Testis (tissue), 3 donors: ENCODE results near the gene SAP30BP. TPM values are rescaled to one million over a fixed set of nuclear protein-coding genes. Genes with fewer than 3 reads are reported as not detected.

Experiments
- DNase-seq: peaks from one replicate; pipeline ENCODE4 v3.0.0-alpha.2; 2019
- H3K27ac ChIP-seq, 2 donors: fragments of 200-600 bp; sonication (generic); one replicate each; pipeline ENCODE4 v1.5.1; 2019
- H3K27me3 ChIP-seq: fragments of 200-600 bp; sonication (generic); one replicate; pipeline ENCODE4 v1.5.1; 2019
- H3K36me3 ChIP-seq: fragments of 200-600 bp; sonication (generic); one replicate; pipeline ENCODE4 v1.5.1; 2017; ENCODE audit warnings: low read depth; ENCODE audit errors: missing control alignments
- H3K4me1 ChIP-seq: fragments of 200-600 bp; sonication (generic); one replicate; pipeline ENCODE4 v1.5.1; 2019
- H3K4me3 ChIP-seq, 2 donors: fragments of 200-600 bp; sonication (generic); one replicate each; pipeline ENCODE4 v1.5.1; 2017 to 2019
- H3K9me3 ChIP-seq: fragments of 200-600 bp; sonication (generic); one replicate; pipeline ENCODE4 v1.5.1; 2017
- POLR2A ChIP-seq: fragments of 450-650 bp; IDR thresholded peaks from one replicate; pipeline ENCODE4 v1.6.1; 2017; ENCODE audit warnings: antibody characterized with exemption, mild to moderate bottlenecking, moderate library complexity
- WGBS, 2 donors: methylation state at CpG; one replicate each; pipeline ENCODE4 v1.1.5; 2018; 5-methylcytosine and 5-hydroxymethylcytosine counted together
- intact Hi-C: fragments of 100-400 bp; cut with DNase I; formaldehyde crosslinking; loops from one replicate; pipeline ENCODE4 v1.15.1; 2023; ENCODE audit warnings: low total_unique reads
- polyA plus RNA-seq: library from polyadenylated mRNA; stranded (reverse); fragments of 350-450 nt; fragmentation: Illumina TruSeq; extraction: RNeasy Lipid Tissue Mini Kit (QIAGEN cat#74804); gene quantifications from one replicate; pipeline ENCODE4 v1.2.3, GENCODE V29; 2014; ENCODE audit warnings: low read depth, low replicate concordance; ENCODE audit not compliant: insufficient read depth
- total RNA-seq, 2 donors: library from RNA; depleted of rRNA; stranded (reverse); fragments of >200 nt; gene quantifications; one replicate each; pipeline ENCODE4 v1.2.3, GENCODE V29; 2016
- TF ChIP-seq, protein P1 (sequence below), 3 experiments: fragments of 450-650 bp in 2 of 3; fragments of 200-600 bp in 1 of 3; sonication (generic) in 1 of 3; IDR thresholded peaks; one replicate each; pipeline ENCODE4 v1.5.1; 2016 to 2019; ENCODE audit warnings: antibody characterized with exemption in 3 of 3, mild to moderate bottlenecking in 2 of 3, moderate library complexity in 1 of 3

SAP30BP gene
- total and polyA plus RNA-seq, 3 donors from 2014 or later = 78.4 to 95.9 (median 86.9) TPM

DNA sequence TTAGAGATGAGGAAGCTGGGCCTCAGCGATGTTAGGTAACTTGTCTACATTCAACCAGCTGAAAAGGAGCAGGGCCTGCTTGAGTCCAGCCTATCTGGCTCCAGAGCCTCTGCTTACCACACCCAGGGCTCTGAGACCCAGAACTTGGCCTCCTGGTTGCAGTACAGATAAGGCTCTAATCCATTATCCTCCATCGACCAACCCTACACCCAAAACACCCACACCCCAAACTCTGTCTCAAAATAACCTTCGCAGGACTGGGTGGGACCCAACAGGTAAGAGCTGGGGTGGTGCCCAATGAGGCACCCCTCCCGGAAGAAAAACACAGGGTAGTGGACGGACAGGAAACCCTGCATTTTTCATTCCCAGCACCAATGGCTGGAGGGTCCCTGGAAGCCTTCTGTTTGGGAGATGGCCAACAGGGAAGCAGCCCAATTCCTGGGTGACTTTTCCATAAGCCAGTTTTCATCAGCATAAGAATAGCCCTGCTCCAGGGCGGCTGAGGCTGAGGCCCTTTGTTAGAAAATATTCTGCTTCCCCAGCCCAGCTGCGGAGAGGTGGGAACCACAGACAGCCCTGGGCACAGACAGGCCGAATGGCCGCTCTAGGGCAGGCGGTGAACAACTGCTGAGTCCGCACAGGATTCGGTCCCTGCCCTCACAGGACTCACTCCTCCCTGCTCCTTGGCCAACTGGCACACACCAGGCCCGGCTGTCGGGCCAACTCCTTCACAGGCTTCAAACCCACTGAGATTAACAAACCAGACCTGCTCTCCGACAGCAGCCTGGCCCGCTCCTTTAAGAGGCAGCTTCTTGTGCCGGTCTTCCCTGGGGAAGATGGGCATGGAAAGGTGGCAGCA, 24.1 kb upstream of the SAP30BP start:
- Histone ChIP-seq H3K4me3 (no peak overlapping the region), H3K36me3 (no peaks in the 10 kb centered on the region), H3K4me1 (no peaks in the 10 kb centered on the region), H3K27me3 (no peaks in the 10 kb centered on the region), H3K27ac (no peak overlapping the region), H3K9me3 (no peaks in the 10 kb centered on the region)
- intact Hi-C loops = no loop called here
- DNase-seq = no peak
- WGBS, 2 donors = 90 to 95% methylated on average over 12 to 17 of the region's 17 CpGs
- TF ChIP-seq POLR2A = no peak
- TF ChIP-seq, protein P1, sequence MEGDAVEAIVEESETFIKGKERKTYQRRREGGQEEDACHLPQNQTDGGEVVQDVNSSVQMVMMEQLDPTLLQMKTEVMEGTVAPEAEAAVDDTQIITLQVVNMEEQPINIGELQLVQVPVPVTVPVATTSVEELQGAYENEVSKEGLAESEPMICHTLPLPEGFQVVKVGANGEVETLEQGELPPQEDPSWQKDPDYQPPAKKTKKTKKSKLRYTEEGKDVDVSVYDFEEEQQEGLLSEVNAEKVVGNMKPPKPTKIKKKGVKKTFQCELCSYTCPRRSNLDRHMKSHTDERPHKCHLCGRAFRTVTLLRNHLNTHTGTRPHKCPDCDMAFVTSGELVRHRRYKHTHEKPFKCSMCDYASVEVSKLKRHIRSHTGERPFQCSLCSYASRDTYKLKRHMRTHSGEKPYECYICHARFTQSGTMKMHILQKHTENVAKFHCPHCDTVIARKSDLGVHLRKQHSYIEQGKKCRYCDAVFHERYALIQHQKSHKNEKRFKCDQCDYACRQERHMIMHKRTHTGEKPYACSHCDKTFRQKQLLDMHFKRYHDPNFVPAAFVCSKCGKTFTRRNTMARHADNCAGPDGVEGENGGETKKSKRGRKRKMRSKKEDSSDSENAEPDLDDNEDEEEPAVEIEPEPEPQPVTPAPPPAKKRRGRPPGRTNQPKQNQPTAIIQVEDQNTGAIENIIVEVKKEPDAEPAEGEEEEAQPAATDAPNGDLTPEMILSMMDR (IDR thresholded peaks at IDR 0.05) = no peak

DNA sequence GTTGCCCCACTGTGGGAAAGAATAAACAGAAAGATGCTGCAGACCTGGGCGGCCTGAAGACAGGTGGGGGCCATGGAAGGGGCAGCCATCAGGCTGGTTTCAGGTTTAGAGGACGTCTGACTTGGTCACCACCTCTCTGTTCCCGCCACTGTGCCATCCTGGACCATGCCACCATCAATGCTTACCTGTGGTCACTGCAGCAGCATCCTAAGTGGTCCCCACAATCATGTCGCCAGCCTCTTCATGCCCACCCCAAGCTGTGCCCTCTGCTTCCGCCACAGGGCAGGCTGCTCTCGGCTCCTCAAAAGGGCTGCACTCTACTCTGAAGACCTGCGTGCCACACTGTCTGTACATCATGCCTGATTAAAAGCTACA, 23.5 kb upstream of the SAP30BP start:
- no peak overlapping the region for H3K4me3 ChIP-seq
- H3K27me3 ChIP-seq = no peaks in the 10 kb centered on the region
- no peak for DNase-seq
- TF ChIP-seq, protein P1 (IDR thresholded peaks at IDR 0.05) = no peak
- no peak for TF ChIP-seq POLR2A
- WGBS, 2 donors = 98% methylated on average over 6 to 7 of the region's 7 CpGs
- H3K27ac ChIP-seq = no peak overlapping the region
- no peaks in the 10 kb centered on the region for H3K4me1 ChIP-seq
- H3K9me3 ChIP-seq = no peaks in the 10 kb centered on the region
- no peaks in the 10 kb centered on the region for H3K36me3 ChIP-seq
- intact Hi-C loops = no loop called here

DNA sequence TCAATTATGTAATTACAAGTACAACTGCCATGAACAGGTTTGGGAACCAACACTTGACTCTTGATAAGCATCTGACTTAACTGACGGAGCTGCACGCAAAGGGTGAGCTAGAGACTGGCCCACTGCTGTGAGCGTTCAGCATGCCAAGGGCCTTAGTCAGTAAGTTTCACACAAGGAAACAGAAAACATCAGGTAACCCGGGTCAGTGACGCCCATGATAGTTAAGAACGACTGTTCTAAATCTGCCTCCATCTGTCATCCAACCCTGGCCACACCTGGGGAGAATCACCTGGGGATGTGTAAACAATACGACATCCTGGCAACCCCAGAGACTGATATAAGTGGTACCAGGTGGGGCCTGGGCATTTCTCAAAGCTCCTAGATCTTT, 21.6 kb upstream of the SAP30BP start:
- TF ChIP-seq, protein P1 (IDR thresholded peaks at IDR 0.05) = no peak
- no peak for TF ChIP-seq POLR2A
- Histone ChIP-seq H3K9me3 (no peaks in the 10 kb centered on the region), H3K36me3 (no peaks in the 10 kb centered on the region), H3K27ac (no peak overlapping the region), H3K4me3 (no peak overlapping the region), H3K4me1 (no peaks in the 10 kb centered on the region), H3K27me3 (no peaks in the 10 kb centered on the region)
- DNase-seq = no peak
- WGBS, 2 donors = 81 to 91% methylated on average over 7 of the region's 7 CpGs
- intact Hi-C loops = no loop called here

DNA sequence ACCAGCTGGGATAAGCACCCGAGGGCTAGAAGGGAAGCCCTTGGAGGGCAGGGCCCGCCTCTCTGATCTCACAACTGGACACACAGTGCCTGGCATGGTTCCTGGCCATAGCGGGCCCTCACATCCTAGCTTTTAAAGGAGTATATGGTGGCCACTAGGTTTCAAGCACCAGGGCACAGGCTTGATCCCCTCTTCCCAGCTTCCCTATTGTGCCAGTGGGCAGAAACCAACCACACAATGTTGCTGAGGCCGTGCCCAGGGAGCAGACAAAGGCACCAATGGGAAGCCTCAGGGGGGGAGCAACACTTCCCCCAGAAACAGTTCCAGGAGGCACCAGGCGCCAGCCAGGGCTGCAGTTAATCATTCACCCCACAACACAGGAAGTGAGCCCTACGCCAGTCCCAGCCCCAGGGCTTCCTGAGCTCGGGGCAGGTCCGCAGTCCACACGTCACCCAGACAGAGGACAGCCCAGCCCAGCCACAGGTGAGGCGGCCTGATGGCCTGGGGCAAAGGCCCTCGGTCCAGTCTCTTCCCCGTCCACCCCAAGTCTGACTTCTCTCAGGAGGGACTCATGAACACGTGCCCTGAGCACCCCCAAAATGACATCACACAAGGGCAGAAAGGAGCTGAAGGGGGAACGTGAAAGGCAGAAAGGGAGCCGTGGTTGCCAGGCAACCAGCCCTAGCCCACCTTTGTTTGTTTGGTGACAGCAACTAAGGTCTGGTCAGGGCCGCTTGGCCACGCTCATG, 21.1 kb upstream of the SAP30BP start:
- no peaks in the 10 kb centered on the region for H3K4me1 ChIP-seq
- intact Hi-C loops = no loop called here
- no peak for DNase-seq
- no peak overlapping the region for H3K4me3 ChIP-seq
- H3K9me3 ChIP-seq = no peaks in the 10 kb centered on the region
- WGBS, 2 donors = 86 to 88% methylated on average over 11 to 17 of the region's 17 CpGs
- H3K27ac ChIP-seq = no peak overlapping the region
- TF ChIP-seq, protein P1 (IDR thresholded peaks at IDR 0.05) = no peak
- no peak for TF ChIP-seq POLR2A
- no peaks in the 10 kb centered on the region for H3K27me3 ChIP-seq
- no peaks in the 10 kb centered on the region for H3K36me3 ChIP-seq
